HK-2 (cell line): ENCODE measurements around the gene GRIN3A.
"Not testable (repeated sequence)": the region's sequence is repeated elsewhere in the genome, so short reads cannot be mapped to it uniquely, and the experiment has no call there.

Experiments
- DNase-seq: peaks from one replicate; pipeline ENCODE4 v3.0.0-alpha.2; 2018; ENCODE audit not compliant: unreplicated experiment

GRIN3A gene

DNA sequence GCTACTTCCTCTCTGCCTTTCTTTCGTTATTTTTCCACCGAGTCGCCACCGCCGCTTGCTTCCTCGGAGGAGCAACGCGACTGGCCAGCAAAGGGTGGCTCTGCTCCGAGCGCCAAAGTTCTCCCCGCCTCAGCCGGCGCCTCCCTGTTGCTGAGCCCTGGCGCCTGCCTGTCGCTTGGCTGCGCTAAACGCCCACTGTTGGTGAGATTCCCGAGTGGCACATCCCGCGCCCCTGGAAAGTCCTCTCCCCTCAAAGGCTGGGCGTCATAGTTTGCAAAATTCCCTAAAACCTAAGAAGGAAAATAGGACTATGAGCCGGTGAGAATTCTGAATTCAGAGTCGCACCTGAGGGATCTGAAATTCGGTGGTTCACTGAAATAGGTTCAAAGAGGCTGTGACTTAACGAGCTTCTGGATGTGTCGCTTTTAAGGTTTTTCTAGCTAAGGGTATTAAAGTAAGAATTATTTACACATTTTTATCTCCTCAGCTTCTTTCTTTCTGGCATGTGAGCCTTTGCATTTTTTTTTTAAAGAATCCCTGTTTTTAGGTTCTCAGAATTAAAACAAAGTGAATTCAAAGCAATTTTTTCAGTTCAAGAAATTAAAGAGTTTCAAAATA lies at the start of gene GRIN3A:
Gene GRIN3A (minus strand): TSS at position 82 of the 618 bp plus-strand sequence. CDS start 668 bp downstream, outside the sequence.
- DNase-seq: no peak

DNA sequence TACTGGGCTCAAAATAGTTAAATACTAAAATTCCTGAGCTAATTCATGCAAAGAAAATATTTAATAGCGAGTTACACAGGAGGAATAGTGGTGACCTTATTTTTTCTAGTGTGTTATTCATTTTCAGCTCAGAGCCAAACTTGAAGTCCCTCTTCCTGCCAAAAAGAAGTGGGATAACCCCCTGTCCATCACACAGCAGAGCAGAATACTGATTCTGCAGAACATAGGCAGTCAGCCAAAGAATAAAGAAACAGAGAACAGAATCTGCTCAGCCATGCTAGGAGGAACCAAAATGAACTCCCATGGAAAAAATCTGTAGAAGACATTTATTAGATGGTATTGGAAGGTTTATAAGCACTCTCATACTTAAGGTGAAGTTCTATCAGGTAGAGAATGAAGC lies 49.4 kb upstream of the GRIN3A start:
- no peak for DNase-seq

DNA sequence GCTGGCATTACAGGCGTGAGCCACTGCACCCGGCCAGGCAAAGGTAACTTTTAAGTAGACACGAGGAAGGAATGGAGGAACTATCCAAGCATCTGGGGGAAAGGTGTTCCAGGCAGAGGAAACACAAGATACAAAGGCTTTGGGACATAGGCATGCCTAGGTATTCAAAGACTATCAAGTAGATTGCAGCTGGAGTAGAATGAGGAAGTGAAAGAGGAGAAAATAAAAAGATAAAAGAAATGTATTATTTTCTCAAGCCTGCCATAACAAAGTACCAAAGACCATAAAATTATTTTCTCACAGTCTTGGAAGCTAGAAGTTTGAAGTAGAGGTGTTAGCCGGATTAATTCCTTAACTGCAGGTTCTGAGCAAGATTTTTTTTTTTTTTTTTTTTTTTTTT lies 39.9 kb upstream of the GRIN3A start:
- no peak for DNase-seq

DNA sequence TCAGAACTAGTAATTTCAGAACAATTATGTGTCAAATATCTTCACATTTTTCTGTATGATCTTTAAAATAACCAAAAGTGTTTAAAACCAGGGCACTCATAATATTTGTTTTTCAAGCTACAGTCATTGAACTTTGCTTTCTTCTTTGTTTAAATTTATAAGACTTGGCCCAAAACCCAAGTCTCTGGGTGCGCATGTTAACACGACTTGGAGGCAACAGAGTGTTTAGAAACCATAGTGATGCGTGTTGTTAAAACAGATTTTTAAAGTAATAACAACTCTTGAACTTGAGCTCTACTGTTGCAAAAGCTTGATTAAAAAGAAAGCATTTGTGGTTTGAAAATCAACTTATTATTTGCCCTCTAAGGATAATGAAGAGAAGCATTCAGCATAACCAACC lies 26.0 kb upstream of the GRIN3A start:
- no peak for DNase-seq

DNA sequence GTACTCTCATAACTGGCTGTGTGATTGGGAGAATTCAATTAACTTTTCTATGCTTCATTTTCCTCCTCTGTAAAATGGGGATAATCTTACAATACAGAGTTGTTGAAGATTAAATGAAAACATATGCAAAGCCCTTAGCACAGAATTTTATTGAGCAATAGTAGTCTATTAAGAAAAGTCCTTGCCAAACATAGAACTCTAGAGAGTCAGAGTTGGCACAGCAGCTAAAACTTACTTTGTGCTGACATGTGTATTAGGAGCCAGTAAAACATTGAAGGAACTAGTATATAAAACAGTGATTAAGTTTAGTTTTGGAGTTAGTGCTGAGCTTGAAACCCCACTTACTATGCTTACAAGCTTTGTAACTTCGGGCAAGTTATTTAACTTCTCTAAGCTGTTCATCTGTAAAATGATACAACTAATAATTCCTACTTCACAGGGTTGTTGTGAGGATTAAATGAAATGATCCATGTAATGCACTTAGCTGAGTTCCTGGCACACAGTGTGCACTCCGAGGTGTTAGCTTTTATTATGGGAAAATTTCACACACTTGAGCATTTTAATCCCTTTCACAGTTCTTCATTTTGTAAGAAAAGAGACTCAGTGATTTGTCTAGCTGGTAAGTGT lies 20.0 kb upstream of the GRIN3A start:
- no peak for DNase-seq

DNA sequence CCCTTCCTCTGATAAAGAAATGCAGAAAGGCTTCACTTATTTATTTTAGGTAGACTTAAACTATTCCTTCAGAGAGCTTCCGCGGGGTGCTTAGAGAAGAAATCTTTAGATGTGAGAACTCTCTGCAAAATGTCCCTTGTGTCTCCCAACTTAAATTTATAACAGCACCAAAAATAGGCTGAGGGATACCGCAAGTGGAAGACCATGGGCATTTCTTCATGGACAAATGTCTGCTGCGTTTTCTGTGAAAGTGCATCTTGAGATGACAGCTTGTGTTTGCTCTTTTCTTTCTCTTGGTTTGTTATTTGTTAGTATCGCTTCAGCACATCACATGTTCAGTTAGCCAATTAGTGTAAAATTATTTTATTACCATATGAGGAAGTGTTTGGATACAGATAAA lies 15.3 kb upstream of the GRIN3A start:
- DNase-seq: no peak

DNA sequence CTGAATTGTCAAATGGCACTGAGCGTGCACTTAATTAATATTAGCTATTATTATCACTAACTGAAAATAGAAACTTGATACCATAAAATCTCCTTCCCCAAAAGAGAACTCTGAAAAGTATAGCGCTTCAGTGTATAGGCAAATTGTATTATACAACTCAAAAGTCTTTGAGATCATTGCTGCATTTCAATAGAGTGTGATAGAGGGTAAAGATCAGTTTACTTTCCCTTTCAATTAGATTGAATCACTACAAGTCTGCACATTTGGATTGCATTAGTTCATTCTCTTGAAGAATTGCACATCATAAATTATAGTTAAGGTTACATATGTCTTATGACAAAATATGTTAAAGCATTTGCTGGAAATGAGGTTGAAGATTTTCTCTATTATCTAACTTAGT lies 13.4 kb upstream of the GRIN3A start:
- no peak for DNase-seq

- no peak for DNase-seq
These were observed 864 bp upstream of the GRIN3A start for GRCh38 chr9:101739311-101739710.

DNA sequence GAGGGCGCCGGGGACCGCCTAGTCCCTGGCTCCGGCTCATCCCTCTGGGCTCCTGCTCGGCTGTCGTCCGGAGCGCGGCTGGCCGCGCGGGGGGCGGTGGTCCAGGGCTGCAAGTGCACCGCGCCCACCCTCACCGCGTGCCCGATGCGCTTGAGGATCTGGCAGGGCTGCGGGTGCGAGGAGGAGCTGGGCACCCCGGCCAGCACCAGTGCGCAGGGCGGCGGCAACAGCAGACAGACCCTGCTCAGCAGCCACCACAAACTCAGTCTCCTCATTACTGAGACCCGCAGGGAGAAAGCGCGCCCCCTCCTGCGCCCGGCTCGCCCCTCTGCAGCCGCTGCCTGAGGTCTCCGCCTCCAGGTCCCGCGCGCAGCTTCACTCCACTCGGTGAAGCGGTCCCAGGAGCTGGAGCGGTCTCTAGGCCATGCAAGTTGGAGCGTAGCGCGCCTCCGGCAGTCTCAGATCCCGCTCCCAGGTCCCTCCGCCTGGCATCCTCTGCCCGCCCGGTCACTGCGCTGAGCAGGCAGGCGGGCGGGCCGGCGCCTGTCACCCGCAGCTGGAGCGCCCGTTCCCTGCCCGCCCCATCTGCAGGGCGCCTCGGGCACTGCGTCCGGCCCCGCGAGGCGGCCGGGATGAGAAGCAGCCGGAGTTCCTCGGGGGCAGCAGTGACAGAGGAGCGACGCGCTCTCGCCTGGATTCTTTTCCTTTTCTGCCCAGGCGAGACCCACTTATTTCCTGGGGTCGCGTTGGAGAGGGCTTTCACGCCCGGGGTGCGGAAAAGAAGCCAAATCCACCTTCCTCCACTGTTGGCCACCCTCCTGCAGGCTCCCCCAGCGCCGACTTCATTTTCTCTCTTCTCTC lies 512 bp downstream of the GRIN3A start:
- peak; percentile 23 for DNase-seq

GRCh38 chr9:101737165-101737704 lies 1.2 kb downstream of the GRIN3A start:
- no peak for DNase-seq

DNA sequence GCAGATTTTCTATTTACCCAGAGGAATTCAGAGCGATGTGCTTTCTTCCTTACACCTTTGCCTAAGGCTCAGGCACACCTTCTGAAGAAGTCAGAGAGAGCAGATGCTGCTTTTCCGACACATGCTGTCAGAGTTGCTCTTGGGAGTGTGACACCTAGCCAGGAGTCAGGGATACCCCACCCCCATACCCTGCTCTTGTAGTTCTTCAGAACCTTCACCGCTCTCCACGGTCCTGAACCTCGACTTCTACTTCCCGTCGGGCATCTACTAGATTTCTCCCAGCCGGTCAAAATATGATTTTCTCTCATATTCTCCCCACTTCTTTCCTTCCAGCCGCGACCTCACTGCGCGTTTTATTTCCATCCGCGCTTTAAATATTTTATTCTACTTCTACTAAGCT lies 1.7 kb downstream of the GRIN3A start:
- DNase-seq: peak; percentile 7

GRCh38 chr9:101731429-101731828 lies 7.0 kb downstream of the GRIN3A start:
- no peak for DNase-seq

DNA sequence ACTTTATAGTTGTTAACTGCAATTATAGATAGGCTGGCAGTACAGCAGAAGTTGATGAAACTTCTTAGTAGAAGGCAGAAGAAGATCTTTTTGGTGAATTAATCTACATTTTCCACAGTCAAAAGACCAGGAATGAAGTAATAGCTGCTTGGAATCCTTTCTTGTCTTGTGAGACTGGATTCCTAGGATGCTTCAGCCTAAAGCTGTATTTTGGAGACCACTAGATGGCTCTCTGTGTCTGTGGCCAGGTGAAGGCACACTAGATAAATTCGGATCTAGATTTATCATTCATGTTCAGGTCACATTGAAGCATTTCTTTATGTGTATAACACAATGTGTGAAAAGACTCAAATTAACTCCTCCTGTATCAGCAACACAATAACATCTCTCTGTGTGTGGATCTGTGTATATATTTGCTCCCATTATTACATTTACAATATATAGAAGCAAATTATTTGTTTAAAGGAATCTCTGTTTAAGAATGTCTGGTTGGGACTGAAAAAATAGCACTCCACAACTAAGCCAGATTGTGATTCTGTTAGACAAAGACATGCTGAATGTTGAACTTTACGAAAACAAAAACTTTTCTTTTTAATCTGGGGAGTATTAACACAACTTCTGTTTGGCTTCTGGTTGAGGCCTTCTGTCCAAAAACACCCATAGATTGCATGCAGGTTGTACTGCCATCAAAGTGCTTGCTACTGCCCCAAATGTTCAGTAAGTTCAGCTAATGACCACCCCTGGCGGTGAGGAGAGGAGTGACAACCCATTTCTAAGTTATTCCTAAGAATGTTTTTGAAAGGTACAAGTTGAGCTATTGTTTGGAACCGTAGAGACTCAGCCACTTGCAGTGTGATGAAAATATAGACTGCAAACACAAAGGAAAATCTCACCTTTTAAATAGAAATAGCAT lies 10.6 kb downstream of the GRIN3A start:
- no peak for DNase-seq

DNA sequence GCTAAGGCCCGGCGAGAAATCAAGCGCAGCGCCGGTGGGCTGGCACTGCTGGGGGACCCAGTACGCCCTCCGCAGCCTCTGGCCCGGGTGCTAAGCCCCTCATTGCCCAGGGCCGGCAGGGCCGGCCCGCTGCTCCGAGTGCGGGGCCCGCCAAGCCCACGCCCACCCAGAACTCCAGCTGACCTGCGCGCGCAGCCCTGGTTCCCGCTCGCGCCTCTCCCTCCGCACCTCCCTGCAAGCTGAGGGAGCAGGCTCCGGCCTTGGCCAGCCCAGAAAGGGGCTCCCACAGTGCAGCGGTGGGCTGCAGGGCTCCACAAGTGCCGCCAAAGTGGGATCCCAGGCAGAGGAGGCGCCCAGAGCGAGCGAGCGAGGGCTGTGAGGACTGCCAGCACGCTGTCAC lies 14.2 kb downstream of the GRIN3A start:
- not testable (repeated sequence) for DNase-seq

DNA sequence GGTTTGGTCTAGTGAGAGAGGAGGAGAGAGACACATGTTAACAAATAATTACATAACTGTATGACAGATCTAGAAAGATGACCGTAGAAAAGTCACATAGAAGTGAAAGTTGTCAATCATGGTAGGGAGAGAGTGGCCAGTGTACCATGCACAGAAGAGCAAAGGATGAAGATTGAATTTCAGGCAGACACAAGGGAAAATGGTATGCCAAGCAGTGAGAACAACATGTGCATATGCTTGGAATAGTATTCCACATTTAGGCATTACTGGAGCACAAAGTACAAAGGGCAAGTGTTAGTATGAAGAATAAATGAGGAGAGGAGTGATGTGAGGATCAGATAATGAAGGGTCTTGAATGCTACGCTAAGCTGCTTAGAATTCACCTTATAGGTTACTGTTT lies 20.3 kb downstream of the GRIN3A start:
- no peak for DNase-seq

GRCh38 chr9:101716629-101717028 lies 21.8 kb downstream of the GRIN3A start:
- no peak for DNase-seq

GRCh38 chr9:101711330-101711941 lies 27.0 kb downstream of the GRIN3A start:
- peak; percentile 17 for DNase-seq

- no peak for DNase-seq
These were observed 29.6 kb downstream of the GRIN3A start for GRCh38 chr9:101708855-101709254.

- DNase-seq: no peak
These were observed 30.7 kb downstream of the GRIN3A start for GRCh38 chr9:101707721-101708120.

- DNase-seq: no peak
These were observed 31.4 kb downstream of the GRIN3A start for GRCh38 chr9:101706997-101707396.

DNA sequence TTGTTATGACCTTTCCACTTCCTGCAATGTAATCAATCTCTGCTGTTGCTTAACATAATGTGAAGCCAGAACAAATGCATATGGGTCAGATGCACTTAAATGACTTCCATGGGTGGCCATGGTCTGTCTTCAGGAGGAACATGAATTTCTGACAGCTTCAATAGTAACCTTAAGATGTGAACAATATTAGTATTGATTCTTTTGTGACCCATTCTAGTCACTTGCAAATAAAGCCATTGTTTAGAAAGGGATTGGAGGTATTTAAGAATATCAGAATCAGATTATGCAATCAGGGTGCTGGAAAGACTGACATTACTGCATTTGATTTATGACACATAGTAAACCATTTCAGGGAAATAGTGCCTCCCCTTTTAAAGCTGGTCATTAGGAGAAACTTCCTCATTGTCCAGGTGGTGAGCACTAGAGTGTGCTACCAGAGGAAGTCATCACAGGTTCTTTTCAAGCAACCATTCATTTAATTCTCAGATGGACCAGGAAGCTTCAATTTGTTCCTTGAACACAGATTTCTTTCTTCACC lies 32.1 kb downstream of the GRIN3A start:
- no peak for DNase-seq
